Activated T-helper 17 cell treated with anti-CD3 and anti-CD28 coated beads, Interleukin-2, amount 50 U/mL, for 72 hours (primary cell): Measurements from ENCODE around the gene PMAIP1. TPM values are rescaled to one million over a fixed set of nuclear protein-coding genes. Genes with fewer than 3 reads are reported as not detected.

Source experiments
- ATAC-seq: fragments of 150-1000 bp; cut with Tn5 transposase; replicated peaks from 2 replicates; pipeline ENCODE4 v1.10.0; 2021; ENCODE audit warnings: mild to moderate bottlenecking, moderate library complexity
- H3K27ac Mint-ChIP-seq: one replicate; pipeline ENCODE4 v1.8.0; 2022; ENCODE audit warnings: mixed read lengths
- H3K27me3 Mint-ChIP-seq: one replicate; pipeline ENCODE4 v1.8.0; 2022; ENCODE audit warnings: mixed read lengths
- H3K36me3 Mint-ChIP-seq: one replicate; pipeline ENCODE4 v1.8.0; 2022; ENCODE audit warnings: low read depth, mild to moderate bottlenecking, mixed read lengths
- H3K4me1 Mint-ChIP-seq: one replicate; pipeline ENCODE4 v1.8.0; 2022; ENCODE audit warnings: mixed read lengths
- H3K4me3 Mint-ChIP-seq: one replicate; pipeline ENCODE4 v1.8.0; 2022; ENCODE audit warnings: mild to moderate bottlenecking, mixed read lengths
- H3K9me3 Mint-ChIP-seq: one replicate; pipeline ENCODE4 v1.8.0; 2022; ENCODE audit warnings: mixed read lengths
- total RNA-seq, 2 donors: library from RNA; stranded (reverse); gene quantifications; one replicate each; pipeline ENCODE4 v1.2.3, GENCODE V29; 2022

PMAIP1 gene
- total RNA-seq, 2 donors from 2014 or later, result 62.7 to 83.1 TPM

GRCh38 chr18:59900222-59901128 lies 679 bp downstream of the PMAIP1 start:
- peaks cover 61% of the 10 kb centered on the region for H3K36me3 Mint-ChIP-seq
- H3K27me3 Mint-ChIP-seq, result no peaks in the 10 kb centered on the region
- peaks cover 3% of the 10 kb centered on the region for H3K9me3 Mint-ChIP-seq
- H3K4me3 Mint-ChIP-seq, result peak overlapping the region; percentile 96
- H3K27ac Mint-ChIP-seq, result peak overlapping the region; percentile 99
- ATAC-seq, result peak; percentile 28
- peaks cover 34% of the 10 kb centered on the region for H3K4me1 Mint-ChIP-seq

GRCh38 chr18:59902131-59902992 lies 2.6 kb downstream of the PMAIP1 start:
- Mint-ChIP-seq H3K9me3 (peaks cover 3% of the 10 kb centered on the region), H3K27ac (peak overlapping the region; percentile 99), H3K36me3 (peaks cover 61% of the 10 kb centered on the region), H3K27me3 (no peaks in the 10 kb centered on the region), H3K4me1 (peaks cover 50% of the 10 kb centered on the region), H3K4me3 (peak overlapping the region; percentile 96)
- ATAC-seq, result peak; percentile 45

GRCh38 chr18:59902993-59903610 lies 3.3 kb downstream of the PMAIP1 start:
- peaks cover 3% of the 10 kb centered on the region for H3K9me3 Mint-ChIP-seq
- peaks cover 61% of the 10 kb centered on the region for H3K36me3 Mint-ChIP-seq
- ATAC-seq, result no peak
- H3K27ac Mint-ChIP-seq, result peak overlapping the region; percentile 99
- H3K4me3 Mint-ChIP-seq, result peak overlapping the region; percentile 96
- H3K27me3 Mint-ChIP-seq, result no peaks in the 10 kb centered on the region
- H3K4me1 Mint-ChIP-seq, result peaks cover 50% of the 10 kb centered on the region

- H3K4me3 Mint-ChIP-seq, result peak overlapping the region; percentile 74
Observed at GRCh38 chr18:59904011-59904601, 4.3 kb downstream of the PMAIP1 start.

GRCh38 chr18:59905686-59906091 lies 5.9 kb downstream of the PMAIP1 start:
- peaks cover 3% of the 10 kb centered on the region for H3K9me3 Mint-ChIP-seq
- H3K4me1 Mint-ChIP-seq, result peaks cover 48% of the 10 kb centered on the region
- H3K27me3 Mint-ChIP-seq, result no peaks in the 10 kb centered on the region
- H3K4me3 Mint-ChIP-seq, result peak overlapping the region; percentile 74
- H3K27ac Mint-ChIP-seq, result peak overlapping the region; percentile 24
- no peak for ATAC-seq
- peaks cover 44% of the 10 kb centered on the region for H3K36me3 Mint-ChIP-seq

More at GRCh38 chr18:59904011-59904601, 4.3 kb downstream of the PMAIP1 start:
- Mint-ChIP-seq H3K36me3 (peaks cover 57% of the 10 kb centered on the region), H3K27me3 (no peaks in the 10 kb centered on the region), H3K4me1 (peaks cover 52% of the 10 kb centered on the region), H3K9me3 (peaks cover 3% of the 10 kb centered on the region), H3K27ac (peak overlapping the region; percentile 91)
- ATAC-seq, result no peak

GRCh38 chr18:59906203-59906602 lies 6.4 kb downstream of the PMAIP1 start:
- H3K27me3 Mint-ChIP-seq, result no peaks in the 10 kb centered on the region
- peaks cover 38% of the 10 kb centered on the region for H3K36me3 Mint-ChIP-seq
- H3K4me1 Mint-ChIP-seq, result peaks cover 48% of the 10 kb centered on the region
- peak overlapping the region; percentile 74 for H3K27ac Mint-ChIP-seq
- peaks cover 3% of the 10 kb centered on the region for H3K9me3 Mint-ChIP-seq
- H3K4me3 Mint-ChIP-seq, result peak overlapping the region; percentile 74
- ATAC-seq, result no peak

GRCh38 chr18:59907172-59907571 lies 7.4 kb downstream of the PMAIP1 start:
- Mint-ChIP-seq H3K36me3 (peaks cover 29% of the 10 kb centered on the region), H3K27me3 (no peaks in the 10 kb centered on the region), H3K9me3 (peaks cover 3% of the 10 kb centered on the region), H3K4me1 (peaks cover 48% of the 10 kb centered on the region), H3K4me3 (peak overlapping the region; percentile 74), H3K27ac (peak overlapping the region; percentile 74)
- ATAC-seq, result peak; percentile 3

- peak overlapping the region; percentile 74 for H3K27ac Mint-ChIP-seq
- H3K27me3 Mint-ChIP-seq, result no peaks in the 10 kb centered on the region
- peaks cover 3% of the 10 kb centered on the region for H3K9me3 Mint-ChIP-seq
- peaks cover 43% of the 10 kb centered on the region for H3K4me1 Mint-ChIP-seq
- H3K4me3 Mint-ChIP-seq, result peak overlapping the region; percentile 74
- peaks cover 24% of the 10 kb centered on the region for H3K36me3 Mint-ChIP-seq
- no peak for ATAC-seq
Observed at GRCh38 chr18:59907660-59908059, 7.9 kb downstream of the PMAIP1 start.

- Mint-ChIP-seq H3K36me3 (peaks cover 13% of the 10 kb centered on the region), H3K4me3 (peak overlapping the region; percentile 12), H3K4me1 (peaks cover 36% of the 10 kb centered on the region), H3K27ac (no peak overlapping the region), H3K27me3 (no peaks in the 10 kb centered on the region), H3K9me3 (peaks cover 3% of the 10 kb centered on the region)
- no peak for ATAC-seq
Observed at GRCh38 chr18:59908799-59909198, 9.0 kb downstream of the PMAIP1 start.

- H3K36me3 Mint-ChIP-seq, result peaks cover 7% of the 10 kb centered on the region
- H3K9me3 Mint-ChIP-seq, result peaks cover 3% of the 10 kb centered on the region
- no peak overlapping the region for H3K27ac Mint-ChIP-seq
- peaks cover 31% of the 10 kb centered on the region for H3K4me1 Mint-ChIP-seq
- H3K27me3 Mint-ChIP-seq, result no peaks in the 10 kb centered on the region
- peak overlapping the region; percentile 12 for H3K4me3 Mint-ChIP-seq
- peak; percentile 22 for ATAC-seq
Observed at GRCh38 chr18:59909289-59910036, 9.7 kb downstream of the PMAIP1 start.

- Mint-ChIP-seq H3K27me3 (no peaks in the 10 kb centered on the region), H3K36me3 (no peaks in the 10 kb centered on the region), H3K9me3 (no peaks in the 10 kb centered on the region), H3K27ac (no peak overlapping the region), H3K4me3 (no peak overlapping the region), H3K4me1 (peaks cover 19% of the 10 kb centered on the region)
- no peak for ATAC-seq
Observed at GRCh38 chr18:59910967-59911366, 11.2 kb downstream of the PMAIP1 start.

- Mint-ChIP-seq H3K27me3 (no peaks in the 10 kb centered on the region), H3K4me1 (peaks cover 14% of the 10 kb centered on the region), H3K27ac (no peak overlapping the region), H3K4me3 (no peak overlapping the region), H3K9me3 (no peaks in the 10 kb centered on the region), H3K36me3 (no peaks in the 10 kb centered on the region)
- no peak for ATAC-seq
Observed at GRCh38 chr18:59911600-59911999, 11.8 kb downstream of the PMAIP1 start.

- Mint-ChIP-seq H3K27ac (no peak overlapping the region), H3K9me3 (no peaks in the 10 kb centered on the region), H3K27me3 (no peaks in the 10 kb centered on the region), H3K4me3 (no peak overlapping the region), H3K36me3 (no peaks in the 10 kb centered on the region), H3K4me1 (peaks cover 9% of the 10 kb centered on the region)
- no peak for ATAC-seq
Observed at GRCh38 chr18:59912007-59912550, 12.3 kb downstream of the PMAIP1 start.
